NCI-H526 (cell line): ENCODE results near the gene CELA2A.
A peak's percentile ranks its signal among the peaks of the same experiment; 100 is the strongest.
"Not testable (repeated sequence)": the region's sequence is repeated elsewhere in the genome, so short reads cannot be mapped to it uniquely, and the experiment has no call there.

Experiments
- DNase-seq, 2 experiments: peaks; one replicate each; lab custom pipeline; 2025; lab: John Stamatoyannopoulos, UW

CELA2A gene

GRCh38 chr1:15425521-15425920 is 31.0 kb upstream of the CELA2A start:
- no peak for DNase-seq

- DNase-seq: no peak
Observed at GRCh38 chr1:15425958-15426357, 30.6 kb upstream of the CELA2A start.

GRCh38 chr1:15426492-15427279 is 29.8 kb upstream of the CELA2A start:
- DNase-seq: no peak

GRCh38 chr1:15427280-15427666 is 29.3 kb upstream of the CELA2A start:
- no peak for DNase-seq

- not testable (repeated sequence) for DNase-seq
Observed at GRCh38 chr1:15428252-15428651, 28.3 kb upstream of the CELA2A start.

GRCh38 chr1:15428815-15429435 is 27.6 kb upstream of the CELA2A start:
- DNase-seq: no peak

- no peak for DNase-seq
Observed at GRCh38 chr1:15429701-15430149, 26.8 kb upstream of the CELA2A start.

GRCh38 chr1:15430787-15431570 is 25.6 kb upstream of the CELA2A start:
- DNase-seq: peak; percentile 23 to 67

GRCh38 chr1:15431571-15431948 is 25.0 kb upstream of the CELA2A start:
- DNase-seq: no peak

GRCh38 chr1:15432324-15432723 is 24.2 kb upstream of the CELA2A start:
- DNase-seq: no peak

GRCh38 chr1:15433471-15433870 is 23.1 kb upstream of the CELA2A start:
- no peak for DNase-seq

- DNase-seq: not testable (repeated sequence)
Observed at GRCh38 chr1:15434739-15435138, 21.8 kb upstream of the CELA2A start.

GRCh38 chr1:15435239-15436077 is 21.1 kb upstream of the CELA2A start:
- DNase-seq: no peak

GRCh38 chr1:15436881-15437442 is 19.6 kb upstream of the CELA2A start:
- no peak for DNase-seq

- DNase-seq: no peak
Observed at GRCh38 chr1:15439325-15439724, 17.2 kb upstream of the CELA2A start.

- DNase-seq: no peak
Observed at GRCh38 chr1:15440357-15440756, 16.2 kb upstream of the CELA2A start.

- no peak for DNase-seq
Observed at GRCh38 chr1:15441247-15441646, 15.3 kb upstream of the CELA2A start.

- no peak for DNase-seq
Observed at GRCh38 chr1:15442119-15442518, 14.4 kb upstream of the CELA2A start.

GRCh38 chr1:15442759-15443158 is 13.8 kb upstream of the CELA2A start:
- DNase-seq: no peak

- DNase-seq: no peak
Observed at GRCh38 chr1:15443281-15443680, 13.3 kb upstream of the CELA2A start.
